Sigmoid colon (tissue), 7 donors: ENCODE data around the gene MAF. TPM values are rescaled to one million over a fixed set of nuclear protein-coding genes. Genes with fewer than 3 reads are reported as not detected.

Experiments used
- DNase-seq: peaks from one replicate; pipeline ENCODE4 v3.0.0-alpha.2; 2019
- H3K27ac ChIP-seq, 4 donors: fragments of 200-600 bp; sonication (generic); one replicate each; pipeline ENCODE4 v1.5.1; 2016 to 2019; ENCODE audit warnings: mild to moderate bottlenecking in 1 of 4
- H3K27me3 ChIP-seq, 3 donors: fragments of 200-600 bp; sonication (generic); one replicate each; pipeline ENCODE4 v1.5.1; 2019; ENCODE audit warnings: mild to moderate bottlenecking in 1 of 3
- H3K36me3 ChIP-seq, 4 donors: fragments of 200-600 bp; sonication (generic); one replicate each; pipeline ENCODE4 v1.5.1; 2016 to 2019
- H3K4me1 ChIP-seq, 4 donors: fragments of 200-600 bp; sonication (generic); one replicate each; pipeline ENCODE4 v1.5.1; 2017 to 2019
- H3K4me3 ChIP-seq, 4 donors: fragments of 200-600 bp; sonication (generic); one replicate each; pipeline ENCODE4 v1.5.1; 2017 to 2019; ENCODE audit warnings: mild to moderate bottlenecking in 2 of 4, moderate library complexity in 1 of 4
- H3K9me3 ChIP-seq, 4 donors: fragments of 200-600 bp in 3 of 4; sonication (generic) in 3 of 4; one replicate each; pipeline versions ENCODE4 v1.5.1 to v1.6.1; 2013 to 2019
- CTCF ChIP-seq, 4 experiments: fragments of 450-650 bp in 3 of 4; fragments of 200-600 bp in 1 of 4; IDR thresholded peaks; one replicate each; pipeline ENCODE4 v1.5.1; 2016 to 2019; ENCODE audit warnings: antibody characterized with exemption in 4 of 4, mild to moderate bottlenecking in 3 of 4, moderate library complexity in 2 of 4
- EP300 ChIP-seq, 4 donors: sonication (generic); formaldehyde crosslinking; IDR thresholded peaks; one replicate each; pipeline ENCODE4 v1.6.1; 2017; ENCODE audit warnings: antibody characterized with exemption in 4 of 4
- POLR2A ChIP-seq, 2 donors: fragments of 450-650 bp; IDR thresholded peaks; one replicate each; pipeline ENCODE4 v1.6.1; 2016; ENCODE audit warnings: antibody characterized with exemption in 2 of 2, mild to moderate bottlenecking in 2 of 2, moderate library complexity in 2 of 2
- POLR2AphosphoS5 ChIP-seq, 4 donors: sonication (generic); formaldehyde crosslinking; IDR thresholded peaks; one replicate each; pipeline ENCODE4 v1.6.1; 2017; ENCODE audit warnings: antibody characterized with exemption in 4 of 4
- whole genome bisulfite sequencing, 2 donors: extraction: QIAGEN DNeasy Blood & Tissue Kit; methylation state at CpG; one replicate each; pipeline ENCODE4 v1.1.7; 2013; 5-methylcytosine and 5-hydroxymethylcytosine counted together
- intact Hi-C: fragments of 100-400 bp; cut with DNase I; formaldehyde crosslinking; loops from one replicate; pipeline ENCODE4 v1.15.1; 2023
- polyA plus RNA-seq, 3 donors: library from polyadenylated mRNA; stranded (reverse); fragments of 200-250 nt; gene quantifications; one replicate each; pipeline ENCODE4 v1.2.3, GENCODE V29; 2013
- total RNA-seq, 4 donors: library from RNA; depleted of rRNA; stranded (reverse); fragments of >200 nt; gene quantifications; one replicate each; pipeline ENCODE4 v1.1.0, GENCODE V29; 2016
- donor health status: healthy with polysubstance abuse.
- donor health status: Bipolar disorder and iron deficiency.
- donor health status: healthy.

Gene MAF
- total and polyA plus RNA-seq, 7 donors = 6.0 to 46.3 (median 19.1) TPM

GRCh38 chr16:79638386-79638785, 37.8 kb upstream of the MAF start:
- intact Hi-C loops = no loop called here
- Histone ChIP-seq H3K27me3 (no peaks in the 10 kb centered on the region), H3K36me3 (no peaks in the 10 kb centered on the region), H3K4me1 (peaks cover 0 to 6% (median 3%) of the 10 kb centered on the region in 4 donors), H3K4me3 (no peak overlapping the region), H3K9me3 (no peaks in the 10 kb centered on the region), H3K27ac (no peak overlapping the region)
- 79 to 85% methylated on average over 5 of the region's 5 CpGs for WGBS, 2 donors
- no peak for TF ChIP-seq EP300 (IDR thresholded peaks at IDR 0.05)
- TF ChIP-seq POLR2AphosphoS5 (IDR thresholded peaks at IDR 0.05) = no peak
- no peak for TF ChIP-seq POLR2A (IDR thresholded peaks at IDR 0.05)
- no peak for TF ChIP-seq CTCF (IDR thresholded peaks at IDR 0.05)
- no peak for DNase-seq

GRCh38 chr16:79635488-79635887, 35.0 kb upstream of the MAF start:
- H3K27ac ChIP-seq = no peak overlapping the region
- no peak overlapping the region for H3K4me3 ChIP-seq
- intact Hi-C loops = no loop called here
- no peaks in the 10 kb centered on the region for H3K36me3 ChIP-seq
- 84 to 94% methylated on average over 2 of the region's 2 CpGs for WGBS, 2 donors
- no peaks in the 10 kb centered on the region for H3K27me3 ChIP-seq
- no peak for DNase-seq
- no peak for TF ChIP-seq POLR2A (IDR thresholded peaks at IDR 0.05)
- TF ChIP-seq EP300 (IDR thresholded peaks at IDR 0.05) = no peak
- TF ChIP-seq POLR2AphosphoS5 (IDR thresholded peaks at IDR 0.05) = no peak
- no peak for TF ChIP-seq CTCF (IDR thresholded peaks at IDR 0.05)
- H3K9me3 ChIP-seq = no peaks in the 10 kb centered on the region
- H3K4me1 ChIP-seq = no peaks in the 10 kb centered on the region

- no peaks in the 10 kb centered on the region for H3K36me3 ChIP-seq
- TF ChIP-seq POLR2AphosphoS5 (IDR thresholded peaks at IDR 0.05) (no peak), EP300 (IDR thresholded peaks at IDR 0.05) (no peak), CTCF (IDR thresholded peaks at IDR 0.05) (no peak), POLR2A (IDR thresholded peaks at IDR 0.05) (no peak)
- no peaks in the 10 kb centered on the region for H3K4me1 ChIP-seq
- no peaks in the 10 kb centered on the region for H3K27me3 ChIP-seq
- no peak for DNase-seq
- intact Hi-C loops = no loop called here
- no peak overlapping the region for H3K27ac ChIP-seq
- H3K4me3 ChIP-seq = no peak overlapping the region
- WGBS, 2 donors = 93 to 94% methylated on average over 7 of the region's 7 CpGs
- H3K9me3 ChIP-seq = no peaks in the 10 kb centered on the region
These were observed 33.8 kb upstream of the MAF start for GRCh38 chr16:79634298-79634697.

- 68 to 75% methylated on average over 7 of the region's 7 CpGs for WGBS, 2 donors
- H3K4me1 ChIP-seq = no peaks in the 10 kb centered on the region
- no peak overlapping the region for H3K27ac ChIP-seq
- no peaks in the 10 kb centered on the region for H3K9me3 ChIP-seq
- intact Hi-C loops = no loop called here
- H3K36me3 ChIP-seq = no peaks in the 10 kb centered on the region
- H3K4me3 ChIP-seq = no peak overlapping the region
- no peak for TF ChIP-seq EP300 (IDR thresholded peaks at IDR 0.05)
- H3K27me3 ChIP-seq = no peaks in the 10 kb centered on the region
- DNase-seq = no peak
These were observed 31.8 kb upstream of the MAF start for GRCh38 chr16:79632289-79632688.

DNA sequence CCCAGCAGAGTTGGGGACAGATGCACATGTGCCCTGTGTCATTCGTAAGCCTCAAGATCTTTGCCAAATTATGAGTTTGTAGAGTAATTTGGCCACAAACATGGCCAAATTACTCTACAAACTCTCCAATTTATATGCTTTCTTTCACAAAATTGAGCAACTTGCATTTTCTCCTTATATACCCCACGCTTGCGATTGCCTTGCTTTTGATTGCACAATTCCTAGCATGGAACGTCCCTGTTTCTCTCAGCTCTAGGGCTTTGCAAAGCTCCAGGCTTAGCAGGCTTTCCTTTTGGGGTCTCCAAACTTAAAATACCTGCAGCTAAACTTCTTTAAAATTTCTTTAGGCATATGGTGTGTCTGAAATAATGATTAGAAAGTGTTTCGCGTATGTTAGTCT, 28.5 kb upstream of the MAF start:
- no peaks in the 10 kb centered on the region for H3K36me3 ChIP-seq
- H3K4me3 ChIP-seq = no peak overlapping the region
- no peaks in the 10 kb centered on the region for H3K9me3 ChIP-seq
- intact Hi-C loops = no loop called here
- H3K27me3 ChIP-seq = no peaks in the 10 kb centered on the region
- no peak overlapping the region for H3K27ac ChIP-seq
- no peak for DNase-seq
- no peaks in the 10 kb centered on the region for H3K4me1 ChIP-seq
- 86 to 91% methylated on average over 6 of the region's 6 CpGs for WGBS, 2 donors
- TF ChIP-seq POLR2AphosphoS5 (IDR thresholded peaks at IDR 0.05) (no peak), CTCF (IDR thresholded peaks at IDR 0.05) (no peak), POLR2A (IDR thresholded peaks at IDR 0.05) (no peak), EP300 (IDR thresholded peaks at IDR 0.05) (no peak)
